ENCODE measurements around the gene PNMA5. TPM values are rescaled to one million over a fixed set of nuclear protein-coding genes. Genes with fewer than 3 reads are reported as not detected.

The PNMA5 gene
- total RNA-seq, 1 experiment from 2014 or later = not detected

DNA sequence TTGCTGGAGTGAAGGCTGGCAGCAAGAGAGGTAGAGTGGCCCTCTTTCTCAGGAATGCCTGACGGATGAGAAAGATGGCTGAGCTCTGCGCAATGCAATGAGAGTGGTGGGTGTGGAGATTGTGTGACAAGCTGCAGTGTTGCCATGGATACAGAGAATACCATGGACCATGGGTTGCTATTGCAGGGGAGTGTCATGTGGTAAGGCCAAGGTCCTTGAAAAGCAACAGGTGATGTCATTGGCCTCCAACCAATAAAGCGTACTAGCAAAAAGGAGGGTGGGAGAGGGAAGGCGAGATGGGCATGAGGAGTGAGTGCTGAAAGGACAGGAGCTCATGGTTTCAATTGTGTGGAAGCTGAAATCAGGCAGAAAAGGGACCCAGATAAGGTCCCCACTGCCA lies 1.8 kb downstream of the PNMA5 start:
- no peak overlapping the region for H3K9ac ChIP-seq (ENCODE audit: low read length)
- H3K36me3 ChIP-seq (ENCODE audit: low read depth, low read length) = no peaks in the 10 kb centered on the region
- no TSS peak for BruUV-seq (replicated peaks)
- CTCF ChIA-PET = no interaction called here
- DNase-seq = no peak
- H3K9me3 ChIP-seq (ENCODE audit: low read length) = no peaks in the 10 kb centered on the region
- no peak overlapping the region for H3K4me2 ChIP-seq (ENCODE audit: low read length)
- no peak overlapping the region for H3K27ac ChIP-seq (ENCODE audit: low read length)
- H2AFZ ChIP-seq (ENCODE audit: low read length) = no peak overlapping the region
- ATAC-seq = no peak
- H4K20me1 ChIP-seq (ENCODE audit: low read length) = no peaks in the 10 kb centered on the region
- H3K4me3 ChIP-seq (ENCODE audit: low read length) = no peak overlapping the region
- no peaks in the 10 kb centered on the region for H3K4me1 ChIP-seq (ENCODE audit: insufficient read depth, low read length)
- H3F3A ChIP-seq (ENCODE audit: low read length, unreplicated experiment) = no peaks in the 10 kb centered on the region
- no peaks in the 10 kb centered on the region for H3K27me3 ChIP-seq (ENCODE audit: low read length)
- POLR2A ChIA-PET (ENCODE audit: unreplicated experiment) = no interaction called here
- intact Hi-C loops (cut with micrococcal nuclease) = no loop called here
- no peaks in the 10 kb centered on the region for H3K79me2 ChIP-seq (ENCODE audit: low read length)
- H3K9me2 ChIP-seq (replicated peaks; ENCODE audit: low read length) = no peaks in the 10 kb centered on the region
- TF ChIP-seq EZH2phosphoT487 (IDR thresholded peaks at IDR 0.05; ENCODE audit: borderline replicate concordance, low read length) (no peak), EZH2 (IDR thresholded peaks at IDR 0.05; ENCODE audit: low read length, unreplicated experiment) (no peak)
- TF ChIP-seq, protein P1, sequence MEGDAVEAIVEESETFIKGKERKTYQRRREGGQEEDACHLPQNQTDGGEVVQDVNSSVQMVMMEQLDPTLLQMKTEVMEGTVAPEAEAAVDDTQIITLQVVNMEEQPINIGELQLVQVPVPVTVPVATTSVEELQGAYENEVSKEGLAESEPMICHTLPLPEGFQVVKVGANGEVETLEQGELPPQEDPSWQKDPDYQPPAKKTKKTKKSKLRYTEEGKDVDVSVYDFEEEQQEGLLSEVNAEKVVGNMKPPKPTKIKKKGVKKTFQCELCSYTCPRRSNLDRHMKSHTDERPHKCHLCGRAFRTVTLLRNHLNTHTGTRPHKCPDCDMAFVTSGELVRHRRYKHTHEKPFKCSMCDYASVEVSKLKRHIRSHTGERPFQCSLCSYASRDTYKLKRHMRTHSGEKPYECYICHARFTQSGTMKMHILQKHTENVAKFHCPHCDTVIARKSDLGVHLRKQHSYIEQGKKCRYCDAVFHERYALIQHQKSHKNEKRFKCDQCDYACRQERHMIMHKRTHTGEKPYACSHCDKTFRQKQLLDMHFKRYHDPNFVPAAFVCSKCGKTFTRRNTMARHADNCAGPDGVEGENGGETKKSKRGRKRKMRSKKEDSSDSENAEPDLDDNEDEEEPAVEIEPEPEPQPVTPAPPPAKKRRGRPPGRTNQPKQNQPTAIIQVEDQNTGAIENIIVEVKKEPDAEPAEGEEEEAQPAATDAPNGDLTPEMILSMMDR (conservative IDR thresholded peaks at IDR 0.05; ENCODE audit: low read depth, low read length) = no peak

DNA sequence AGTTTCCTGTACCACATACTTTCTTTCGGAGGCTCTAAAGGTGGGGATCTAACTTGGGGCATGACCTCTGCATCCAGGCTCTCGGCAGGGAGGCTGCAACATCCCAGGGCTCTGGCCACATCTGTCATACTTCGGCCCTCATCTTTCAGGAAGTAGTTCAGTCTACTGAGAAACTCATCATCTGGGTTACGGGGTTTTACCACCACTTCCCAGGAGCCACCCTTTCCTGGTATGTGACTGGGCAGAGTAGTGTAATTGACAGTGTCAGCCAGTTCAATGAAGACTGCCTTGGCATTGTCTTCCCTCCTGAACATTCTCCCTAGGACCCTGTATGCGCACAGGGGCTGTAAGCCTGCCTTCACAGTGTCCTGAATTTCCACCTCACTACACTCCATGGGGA lies 2.8 kb downstream of the PNMA5 start:
- Histone ChIP-seq H3F3A (ENCODE audit: low read length, unreplicated experiment) (no peaks in the 10 kb centered on the region), H3K36me3 (ENCODE audit: low read depth, low read length) (no peaks in the 10 kb centered on the region), H3K9me2 (replicated peaks; ENCODE audit: low read length) (no peaks in the 10 kb centered on the region), H4K20me1 (ENCODE audit: low read length) (no peaks in the 10 kb centered on the region), H3K4me1 (ENCODE audit: insufficient read depth, low read length) (no peaks in the 10 kb centered on the region), H2AFZ (ENCODE audit: low read length) (no peak overlapping the region), H3K4me3 (ENCODE audit: low read length) (no peak overlapping the region), H3K9ac (ENCODE audit: low read length) (no peak overlapping the region), H3K9me3 (ENCODE audit: low read length) (no peaks in the 10 kb centered on the region), H3K27ac (ENCODE audit: low read length) (no peak overlapping the region), H3K79me2 (ENCODE audit: low read length) (no peaks in the 10 kb centered on the region), H3K4me2 (ENCODE audit: low read length) (no peak overlapping the region), H3K27me3 (ENCODE audit: low read length) (no peaks in the 10 kb centered on the region)
- no TSS peak for BruUV-seq (replicated peaks)
- ATAC-seq = no peak
- POLR2A ChIA-PET (ENCODE audit: unreplicated experiment) = no interaction called here
- TF ChIP-seq, protein P1 (conservative IDR thresholded peaks at IDR 0.05; ENCODE audit: low read depth, low read length) = no peak
- TF ChIP-seq EZH2phosphoT487 (IDR thresholded peaks at IDR 0.05; ENCODE audit: borderline replicate concordance, low read length) (no peak), EZH2 (IDR thresholded peaks at IDR 0.05; ENCODE audit: low read length, unreplicated experiment) (no peak)
- CTCF ChIA-PET = no interaction called here
- DNase-seq = no peak
- intact Hi-C loops (cut with micrococcal nuclease) = no loop called here

DNA sequence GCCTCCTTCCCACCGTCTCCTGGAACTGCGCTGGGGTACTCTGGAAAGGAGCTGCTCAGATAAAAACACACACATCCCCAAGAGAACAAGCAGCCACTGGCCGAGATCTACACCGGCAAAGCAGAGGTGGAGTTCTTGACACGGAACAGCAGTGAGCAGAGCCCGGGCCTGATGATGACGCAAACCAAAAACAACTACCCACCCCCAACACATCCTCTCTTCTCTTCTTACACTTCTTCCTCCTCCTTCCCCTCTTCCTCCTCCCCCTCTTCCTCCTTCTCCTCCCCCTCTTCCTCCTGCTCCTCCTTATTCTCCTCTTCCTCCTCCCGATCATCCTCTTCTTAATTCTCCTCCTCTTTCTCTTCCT lies 4.6 kb downstream of the PNMA5 start:
- Histone ChIP-seq H3K9ac (ENCODE audit: low read length) (no peak overlapping the region), H3K27me3 (ENCODE audit: low read length) (no peaks in the 10 kb centered on the region), H3F3A (ENCODE audit: low read length, unreplicated experiment) (no peaks in the 10 kb centered on the region), H3K4me1 (ENCODE audit: insufficient read depth, low read length) (no peaks in the 10 kb centered on the region), H4K20me1 (ENCODE audit: low read length) (no peaks in the 10 kb centered on the region), H3K79me2 (ENCODE audit: low read length) (no peaks in the 10 kb centered on the region), H3K36me3 (ENCODE audit: low read depth, low read length) (no peaks in the 10 kb centered on the region), H2AFZ (ENCODE audit: low read length) (no peak overlapping the region), H3K4me3 (ENCODE audit: low read length) (no peak overlapping the region), H3K9me3 (ENCODE audit: low read length) (no peaks in the 10 kb centered on the region), H3K9me2 (replicated peaks; ENCODE audit: low read length) (no peaks in the 10 kb centered on the region), H3K4me2 (ENCODE audit: low read length) (no peak overlapping the region), H3K27ac (ENCODE audit: low read length) (no peak overlapping the region)
- POLR2A ChIA-PET (ENCODE audit: unreplicated experiment) = no interaction called here
- TF ChIP-seq EZH2 (IDR thresholded peaks at IDR 0.05; ENCODE audit: low read length, unreplicated experiment) (no peak), EZH2phosphoT487 (IDR thresholded peaks at IDR 0.05; ENCODE audit: borderline replicate concordance, low read length) (no peak)
- TF ChIP-seq, protein P1 (conservative IDR thresholded peaks at IDR 0.05; ENCODE audit: low read depth, low read length) = no peak
- CTCF ChIA-PET = no interaction called here
- DNase-seq = no peak
- BruUV-seq (replicated peaks) = no TSS peak
- no peak for ATAC-seq
- intact Hi-C loops (cut with micrococcal nuclease) = no loop called here

All from PC-3 (cell line).